Measurements from ENCODE around the gene TFPI. TPM values are rescaled to one million over a fixed set of nuclear protein-coding genes. Genes with fewer than 3 reads are reported as not detected.

Gene TFPI
- total and polyA plus RNA-seq, 2 of the 8 experiments (the other 6 are each of a cell fraction or from before 2014, with no cell fraction given), result 2.0 to 7.1 TPM

DNA sequence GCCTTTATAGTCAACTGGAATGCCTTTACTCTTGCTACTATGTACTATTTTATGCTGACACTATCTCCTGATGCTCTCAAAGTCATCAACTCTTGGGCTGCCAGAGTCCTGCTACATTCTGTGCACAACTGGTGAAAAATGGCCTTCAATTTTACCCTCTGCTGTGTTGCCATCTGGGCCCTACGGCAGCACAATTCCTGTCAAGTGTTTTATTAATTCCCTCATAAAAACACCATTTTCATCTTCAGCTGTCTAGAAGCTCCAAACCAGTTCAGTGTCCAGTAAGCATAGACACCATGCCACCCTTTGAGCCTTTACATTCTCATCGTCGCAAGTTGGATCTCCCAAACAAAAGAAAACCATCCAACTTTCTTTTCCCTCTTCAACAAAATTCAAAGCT, 132.7 kb downstream of the TFPI start:
- Histone ChIP-seq H3K9me3 (ENCODE audit: insufficient read depth in 2 of 2, low read depth in 1 of 2, low read length in 1 of 2) (no peaks in the 10 kb centered on the region), H3K4me1 (replicated peaks in 1 of 4; ENCODE audit: control insufficient read depth in 3 of 4, insufficient read depth in 4 of 4, low read length in 3 of 4) (no peaks in the 10 kb centered on the region)
- CTCF ChIA-PET (ENCODE audit: partially characterized antibody), result no interaction called here

More for the DNA sequence above, 132.7 kb downstream of the TFPI start:
- H3K4me3 ChIP-seq (ENCODE audit: extremely low read depth in 1 of 4, insufficient read depth in 2 of 4, low read depth in 3 of 4, low read length in 4 of 4), result no peak overlapping the region
- no peak overlapping the region for H3K4ac ChIP-seq (replicated peaks; ENCODE audit: insufficient read length, low read depth, low read length)
- POLR2A ChIA-PET (ENCODE audit: partially characterized antibody), result no interaction called here
- no peak overlapping the region for H2BK5ac ChIP-seq (ENCODE audit: low read depth, low read length)
- no peaks in the 10 kb centered on the region for H3K79me1 ChIP-seq (ENCODE audit: low read depth, low read length)
- no peak overlapping the region for H3K23ac ChIP-seq (ENCODE audit: insufficient read length)
- no peak overlapping the region for H3K9ac ChIP-seq (replicated peaks in 1 of 4; ENCODE audit: extremely low read depth in 1 of 4, low read depth in 3 of 4, low read length in 3 of 4)
- no peak overlapping the region for H3K27ac ChIP-seq (ENCODE audit: low read depth, low read length)
- no peak overlapping the region for H2BK20ac ChIP-seq (ENCODE audit: low read length)
- no peak overlapping the region for H3K56ac ChIP-seq (replicated peaks; ENCODE audit: insufficient read length, low read depth, low read length)
- WGBS, 2 experiments (ENCODE audit: extremely low coverage in 1 of 2, insufficient coverage in 1 of 2, insufficient read length in 1 of 2, insufficient replicate concordance in 2 of 2, low coverage in 1 of 2, low lambda C conversion rate in 2 of 2, missing lambda C conversion rate in 1 of 2), result 100% methylated on average over 3 of the region's 3 CpGs; no CpG with 5 or more reads in 1 of the 2 experiments
- no peak overlapping the region for H4K5ac ChIP-seq (ENCODE audit: insufficient read length, low read depth, low read length)
- H4K20me1 ChIP-seq (replicated peaks in 1 of 2; ENCODE audit: control insufficient read depth in 1 of 2, insufficient read depth in 2 of 2, low read length in 2 of 2), result no peaks in the 10 kb centered on the region
- H4K8ac ChIP-seq (ENCODE audit: extremely low read depth, insufficient read depth, low read length), result no peak overlapping the region
- no peak overlapping the region for H3K4me2 ChIP-seq (ENCODE audit: insufficient read depth in 1 of 2, low read depth in 2 of 2, low read length in 2 of 2)
- H2BK15ac ChIP-seq (ENCODE audit: low read length), result no peak overlapping the region
- no peak overlapping the region for H4K91ac ChIP-seq (replicated peaks; ENCODE audit: insufficient read length, low read length)
- H2BK120ac ChIP-seq (replicated peaks; ENCODE audit: low read depth, low read length), result no peak overlapping the region
- TF ChIP-seq EZH2 (IDR thresholded peaks at IDR 0.05; ENCODE audit: low read depth, low read length, severe bottlenecking) (no peak), FOSL1 (IDR thresholded peaks at IDR 0.05; ENCODE audit: insufficient read depth, low read depth, low read length) (no peak), ZNF274 (IDR thresholded peaks at IDR 0.05; ENCODE audit: borderline replicate concordance, extremely low read depth, low read length) (no peak)
- TF ChIP-seq, protein P1, sequence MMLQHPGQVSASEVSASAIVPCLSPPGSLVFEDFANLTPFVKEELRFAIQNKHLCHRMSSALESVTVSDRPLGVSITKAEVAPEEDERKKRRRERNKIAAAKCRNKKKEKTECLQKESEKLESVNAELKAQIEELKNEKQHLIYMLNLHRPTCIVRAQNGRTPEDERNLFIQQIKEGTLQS (IDR thresholded peaks at IDR 0.05; ENCODE audit: insufficient read depth, low read depth, low read length), result no peak
- TF ChIP-seq, protein P2, sequence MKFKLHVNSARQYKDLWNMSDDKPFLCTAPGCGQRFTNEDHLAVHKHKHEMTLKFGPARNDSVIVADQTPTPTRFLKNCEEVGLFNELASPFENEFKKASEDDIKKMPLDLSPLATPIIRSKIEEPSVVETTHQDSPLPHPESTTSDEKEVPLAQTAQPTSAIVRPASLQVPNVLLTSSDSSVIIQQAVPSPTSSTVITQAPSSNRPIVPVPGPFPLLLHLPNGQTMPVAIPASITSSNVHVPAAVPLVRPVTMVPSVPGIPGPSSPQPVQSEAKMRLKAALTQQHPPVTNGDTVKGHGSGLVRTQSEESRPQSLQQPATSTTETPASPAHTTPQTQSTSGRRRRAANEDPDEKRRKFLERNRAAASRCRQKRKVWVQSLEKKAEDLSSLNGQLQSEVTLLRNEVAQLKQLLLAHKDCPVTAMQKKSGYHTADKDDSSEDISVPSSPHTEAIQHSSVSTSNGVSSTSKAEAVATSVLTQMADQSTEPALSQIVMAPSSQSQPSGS (IDR thresholded peaks at IDR 0.05; ENCODE audit: low read length), result no peak
- no peak overlapping the region for H3K18ac ChIP-seq (ENCODE audit: extremely low read depth, low read length)
- no peaks in the 10 kb centered on the region for H3K79me2 ChIP-seq (ENCODE audit: control insufficient read depth in 1 of 2, insufficient read depth in 2 of 2, low read length in 2 of 2)
- DNase-seq (ENCODE audit: low read depth in 1 of 2, low spot score in 2 of 2) (no peak), FAIRE-seq (no peak)
- H2AK5ac ChIP-seq (ENCODE audit: low read depth, low read length), result no peak overlapping the region; the same call in 1 of the 2 replicates
- no peak overlapping the region for H3K14ac ChIP-seq (ENCODE audit: insufficient read length)
- H3K23me2 ChIP-seq (ENCODE audit: low read depth, low read length), result no peaks in the 10 kb centered on the region
- no peaks in the 10 kb centered on the region for H3K36me3 ChIP-seq (ENCODE audit: control insufficient read depth in 2 of 4, insufficient read depth in 4 of 4, low read length in 3 of 4)
- no peaks in the 10 kb centered on the region for H3K27me3 ChIP-seq (replicated peaks in 1 of 4; ENCODE audit: control insufficient read depth in 3 of 4, extremely low read depth in 1 of 4, insufficient read depth in 3 of 4, low read length in 3 of 4)
- no peak overlapping the region for H2AFZ ChIP-seq (ENCODE audit: low read length)
- no peak overlapping the region for H2BK12ac ChIP-seq (ENCODE audit: low read depth, low read length)
